ENCODE results near the gene GLB1L3. TPM values are rescaled to one million over a fixed set of nuclear protein-coding genes. Genes with fewer than 3 reads are reported as not detected.

Gene GLB1L3
- total RNA-seq, 1 experiment from 2014 or later = 0.17 TPM

DNA sequence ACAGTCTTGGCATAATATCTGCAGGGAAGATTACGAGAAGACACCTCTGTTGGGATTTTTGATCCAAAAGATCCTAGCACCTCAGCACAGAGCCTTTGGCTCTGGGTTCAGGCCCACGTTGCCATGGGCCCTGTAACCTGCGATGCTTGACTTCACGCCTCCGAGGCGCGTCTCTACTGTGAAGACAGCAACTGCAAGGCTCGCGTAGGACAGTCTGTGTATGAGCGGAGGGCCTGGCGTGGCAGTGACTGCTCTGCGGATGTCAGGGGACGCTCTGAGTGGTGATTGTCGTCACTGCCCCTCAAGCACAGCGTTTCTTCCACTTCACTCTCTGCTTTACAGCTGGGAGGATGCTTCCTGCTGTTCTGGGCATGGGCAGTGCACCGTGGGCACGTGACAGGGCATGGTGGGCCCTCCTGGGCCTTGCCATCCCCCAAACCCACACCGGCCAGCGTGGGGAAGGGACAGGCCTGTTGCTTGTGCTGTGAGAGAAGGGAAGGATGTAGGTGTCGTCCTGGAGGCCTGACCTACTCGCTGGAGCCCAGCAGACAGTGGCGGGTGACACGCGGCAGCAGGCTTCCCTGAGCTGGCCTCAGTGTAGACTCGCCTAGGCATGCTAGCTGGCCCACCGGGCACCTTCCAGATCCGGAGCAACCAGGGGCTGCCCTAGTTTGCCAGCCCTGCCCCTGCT, 82.1 kb downstream of the GLB1L3 start:
- ChIA-PET POLR2A (ENCODE audit: low non-redundant PET) (no interaction called here), CTCF (no interaction called here)
- H3K27ac ChIP-seq (ENCODE audit: low read depth, low read length, poor library complexity, severe bottlenecking) = no peak overlapping the region
- H3K9me3 ChIP-seq (ENCODE audit: low read depth, low read length, poor library complexity, severe bottlenecking) = no peaks in the 10 kb centered on the region
- no peaks in the 10 kb centered on the region for H3K27me3 ChIP-seq (replicated peaks; ENCODE audit: insufficient read depth, low read depth, low read length, poor library complexity)
- intact Hi-C loops (cut with micrococcal nuclease; ENCODE audit: unreplicated experiment) = no loop called here
- no peaks in the 10 kb centered on the region for H3K4me1 ChIP-seq (ENCODE audit: insufficient read depth, low read length, poor library complexity, severe bottlenecking)
- no peak for DNase-seq (ENCODE audit: low spot score)
- no peaks in the 10 kb centered on the region for H3K36me3 ChIP-seq (ENCODE audit: insufficient read depth, low read length, poor library complexity, severe bottlenecking)
- H3K4me3 ChIP-seq (ENCODE audit: low read depth, low read length, poor library complexity, severe bottlenecking) = no peak overlapping the region
- no TSS peak for BruUV-seq (replicated peaks)
- TF ChIP-seq EZH2 (IDR thresholded peaks at IDR 0.05; ENCODE audit: borderline replicate concordance, low read depth, low read length, poor library complexity, severe bottlenecking) = no peak
- TF ChIP-seq, protein P1, sequence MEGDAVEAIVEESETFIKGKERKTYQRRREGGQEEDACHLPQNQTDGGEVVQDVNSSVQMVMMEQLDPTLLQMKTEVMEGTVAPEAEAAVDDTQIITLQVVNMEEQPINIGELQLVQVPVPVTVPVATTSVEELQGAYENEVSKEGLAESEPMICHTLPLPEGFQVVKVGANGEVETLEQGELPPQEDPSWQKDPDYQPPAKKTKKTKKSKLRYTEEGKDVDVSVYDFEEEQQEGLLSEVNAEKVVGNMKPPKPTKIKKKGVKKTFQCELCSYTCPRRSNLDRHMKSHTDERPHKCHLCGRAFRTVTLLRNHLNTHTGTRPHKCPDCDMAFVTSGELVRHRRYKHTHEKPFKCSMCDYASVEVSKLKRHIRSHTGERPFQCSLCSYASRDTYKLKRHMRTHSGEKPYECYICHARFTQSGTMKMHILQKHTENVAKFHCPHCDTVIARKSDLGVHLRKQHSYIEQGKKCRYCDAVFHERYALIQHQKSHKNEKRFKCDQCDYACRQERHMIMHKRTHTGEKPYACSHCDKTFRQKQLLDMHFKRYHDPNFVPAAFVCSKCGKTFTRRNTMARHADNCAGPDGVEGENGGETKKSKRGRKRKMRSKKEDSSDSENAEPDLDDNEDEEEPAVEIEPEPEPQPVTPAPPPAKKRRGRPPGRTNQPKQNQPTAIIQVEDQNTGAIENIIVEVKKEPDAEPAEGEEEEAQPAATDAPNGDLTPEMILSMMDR (conservative IDR thresholded peaks at IDR 0.05; ENCODE audit: low read depth, low read length) = no peak

DNA sequence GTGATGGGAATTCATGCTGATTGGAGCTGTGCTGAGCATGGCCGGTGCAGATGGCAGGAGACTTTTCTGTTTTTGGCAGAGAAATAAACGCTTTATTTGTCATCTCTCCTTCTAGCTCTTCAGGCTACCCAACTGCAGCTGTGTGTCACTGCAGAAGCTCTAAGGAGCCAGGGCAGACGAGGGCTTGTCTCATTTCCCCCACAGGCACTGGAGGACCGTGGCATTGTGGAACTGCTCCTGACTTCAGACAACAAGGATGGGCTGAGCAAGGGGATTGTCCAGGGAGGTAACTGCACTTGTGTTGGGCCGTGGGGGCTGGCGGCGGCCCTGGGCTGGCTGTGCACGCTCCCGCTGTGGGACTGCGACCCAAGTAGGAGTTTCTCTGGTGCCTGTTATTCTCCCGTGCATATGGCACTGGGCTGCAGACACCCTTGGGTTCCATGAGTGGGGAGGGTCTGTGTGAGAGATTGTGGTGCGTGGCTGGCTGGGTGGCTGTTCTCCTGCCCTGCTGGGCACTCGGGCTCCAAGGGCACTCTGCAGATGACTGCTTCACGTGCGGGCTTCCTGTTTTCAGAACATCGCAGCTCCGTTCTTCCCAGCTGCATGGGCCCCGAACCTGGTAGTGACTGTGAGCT, 82.8 kb downstream of the GLB1L3 start:
- intact Hi-C loops (cut with micrococcal nuclease; ENCODE audit: unreplicated experiment) = no loop called here
- Histone ChIP-seq H3K4me3 (ENCODE audit: low read depth, low read length, poor library complexity, severe bottlenecking) (no peak overlapping the region), H3K4me1 (ENCODE audit: insufficient read depth, low read length, poor library complexity, severe bottlenecking) (no peaks in the 10 kb centered on the region), H3K27ac (ENCODE audit: low read depth, low read length, poor library complexity, severe bottlenecking) (no peak overlapping the region), H3K36me3 (ENCODE audit: insufficient read depth, low read length, poor library complexity, severe bottlenecking) (no peaks in the 10 kb centered on the region), H3K27me3 (replicated peaks; ENCODE audit: insufficient read depth, low read depth, low read length, poor library complexity) (no peaks in the 10 kb centered on the region), H3K9me3 (ENCODE audit: low read depth, low read length, poor library complexity, severe bottlenecking) (no peaks in the 10 kb centered on the region)
- BruUV-seq (replicated peaks) = no TSS peak
- ChIA-PET CTCF (no interaction called here), POLR2A (ENCODE audit: low non-redundant PET) (no interaction called here)
- TF ChIP-seq EZH2 (IDR thresholded peaks at IDR 0.05; ENCODE audit: borderline replicate concordance, low read depth, low read length, poor library complexity, severe bottlenecking) = no peak
- TF ChIP-seq, protein P1 (conservative IDR thresholded peaks at IDR 0.05; ENCODE audit: low read depth, low read length) = no peak
- no peak for DNase-seq (ENCODE audit: low spot score)

DNA sequence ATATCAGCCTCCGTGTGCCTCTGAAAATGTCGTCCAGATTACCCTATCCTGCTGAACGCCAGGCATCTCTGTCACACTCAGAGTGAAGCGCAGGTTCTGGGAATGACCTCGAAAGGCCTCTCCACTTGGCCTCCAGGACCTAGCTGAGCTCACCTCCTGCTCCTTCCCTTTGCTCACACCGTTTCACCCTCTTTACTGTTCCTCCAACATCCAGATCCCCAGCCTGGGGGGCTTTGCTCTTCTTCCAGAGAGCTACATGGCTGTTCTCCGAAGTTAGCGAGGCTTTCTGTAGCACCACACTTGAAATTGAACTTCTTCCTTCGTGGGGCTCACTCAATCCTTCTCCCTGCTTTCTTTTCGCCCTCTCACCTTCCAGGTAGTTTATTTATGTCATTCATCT, 83.5 kb downstream of the GLB1L3 start:
- H3K36me3 ChIP-seq (ENCODE audit: insufficient read depth, low read length, poor library complexity, severe bottlenecking) = no peaks in the 10 kb centered on the region
- H3K4me3 ChIP-seq (ENCODE audit: low read depth, low read length, poor library complexity, severe bottlenecking) = no peak overlapping the region
- H3K27ac ChIP-seq (ENCODE audit: low read depth, low read length, poor library complexity, severe bottlenecking) = no peak overlapping the region
- BruUV-seq (replicated peaks) = no TSS peak
- no peaks in the 10 kb centered on the region for H3K27me3 ChIP-seq (replicated peaks; ENCODE audit: insufficient read depth, low read depth, low read length, poor library complexity)
- no peak for TF ChIP-seq EZH2 (IDR thresholded peaks at IDR 0.05; ENCODE audit: borderline replicate concordance, low read depth, low read length, poor library complexity, severe bottlenecking)
- TF ChIP-seq, protein P1 (conservative IDR thresholded peaks at IDR 0.05; ENCODE audit: low read depth, low read length) = no peak
- intact Hi-C loops (cut with micrococcal nuclease; ENCODE audit: unreplicated experiment) = loop anchor here (2.0 to 5.0 kb wide), 2 partner anchors 118 to 509 kb away; no protein-coding TSS in a partner anchor
- ChIA-PET POLR2A (ENCODE audit: low non-redundant PET) (no interaction called here), CTCF (no interaction called here)
- no peak for DNase-seq (ENCODE audit: low spot score)
- no peaks in the 10 kb centered on the region for H3K9me3 ChIP-seq (ENCODE audit: low read depth, low read length, poor library complexity, severe bottlenecking)
- H3K4me1 ChIP-seq (ENCODE audit: insufficient read depth, low read length, poor library complexity, severe bottlenecking) = no peaks in the 10 kb centered on the region
